Measurements from ENCODE around the gene GDPD1. TPM values are rescaled to one million over a fixed set of nuclear protein-coding genes. Genes with fewer than 3 reads are reported as not detected.

Gene GDPD1
- total and polyA plus RNA-seq, 9 of the 15 experiments (the other 6 are each of a cell fraction or from before 2014, with no cell fraction given): 5.7 to 15.2 (median 9.3) TPM

- intact Hi-C loops (cut with micrococcal nuclease): no loop called here
- 90% methylated on average over 7 of the region's 7 CpGs for WGBS (ENCODE audit: insufficient coverage, low coverage, missing lambda C conversion rate)
- no peak for FAIRE-seq
- ChIA-PET POLR2A (interaction anchor here (0.8 kb wide), 1 partner anchor 9 kb away, joined by 3 read pairs; no protein-coding TSS in a partner anchor), CTCF (ENCODE audit: low intra/inter-chr PET ratio) (no interaction called here)
- no peaks in the 10 kb centered on the region for H3K9me3 ChIP-seq (replicated peaks; ENCODE audit: control insufficient read depth, insufficient read depth, low read depth, low read length)
- H4K20me1 ChIP-seq (replicated peaks; ENCODE audit: control insufficient read depth, insufficient read depth, low read length): no peaks in the 10 kb centered on the region
- H3K27ac ChIP-seq (ENCODE audit: extremely low read depth, low read depth, low read length): no peak overlapping the region
- no peak overlapping the region for H2AFZ ChIP-seq (ENCODE audit: low read depth, low read length)
- peaks cover 3% of the 10 kb centered on the region; the same call in 1 of the 3 replicates for H3K36me3 ChIP-seq (ENCODE audit: control insufficient read depth, insufficient read depth, low read length)
- H3K79me2 ChIP-seq (ENCODE audit: control insufficient read depth, insufficient read depth, low read length): peaks cover 23% of the 10 kb centered on the region
- H3K9ac ChIP-seq (ENCODE audit: insufficient read depth in 1 of 2, low read depth in 2 of 2, low read length in 2 of 2): no peak overlapping the region
- H3K9me1 ChIP-seq (ENCODE audit: control insufficient read depth, insufficient read depth, low read length): no peaks in the 10 kb centered on the region
- H3K4me2 ChIP-seq (ENCODE audit: insufficient read depth, low read length): no peak overlapping the region
- ATAC-seq: no peak
- H3K4me1 ChIP-seq (replicated peaks in 1 of 2; ENCODE audit: control insufficient read depth in 2 of 2, insufficient read depth in 2 of 2, low read length in 2 of 2): peaks cover 3 to 11% of the 10 kb centered on the region in 2 experiments; a peak in 2 of 5 replicates
- H3K4me3 ChIP-seq: no peak overlapping the region
- no peak for DNase-seq (ENCODE audit: extremely low read depth in 1 of 4, low spot score in 3 of 4)
- no peaks in the 10 kb centered on the region for H3K27me3 ChIP-seq (ENCODE audit: control insufficient read depth in 2 of 2, insufficient read depth in 2 of 2, low read length in 2 of 2)
- no TSS peak for BruUV-seq (replicated peaks)
- in situ Hi-C loops (cut with MboI): loop anchor here (5.0 kb wide), 1 partner anchor 213 kb away; no protein-coding TSS in a partner anchor
- TF ChIP-seq HMG20A (CRISPR knock-in tag; conservative IDR thresholded peaks at IDR 0.05): no peak
- no peak for TF ChIP-seq RBM22 (IDR thresholded peaks at IDR 0.05; ENCODE audit: low read depth, low read length, poor library complexity, severe bottlenecking)
- TF ChIP-seq CEBPB (tag; IDR thresholded peaks at IDR 0.05): peak; percentile 38; the same call in 1 of the 2 replicates
- no peak for TF ChIP-seq ID3 (CRISPR knock-in tag; IDR thresholded peaks at IDR 0.05)
- TF ChIP-seq ID3 (tag; IDR thresholded peaks at IDR 0.05): no peak
- no peak for TF ChIP-seq EZH2 (IDR thresholded peaks at IDR 0.05; ENCODE audit: borderline replicate concordance, low read depth, low read length)
- no peak for TF ChIP-seq TAF15 (IDR thresholded peaks at IDR 0.05; ENCODE audit: low read depth, low read length)
- TF ChIP-seq CHD7 (IDR thresholded peaks at IDR 0.05; ENCODE audit: low read depth, low read length): no peak
- no peak for TF ChIP-seq ZNF512 (tag; IDR thresholded peaks at IDR 0.05)
Observed at GRCh38 chr17:59223813-59224212, 3.5 kb downstream of the GDPD1 start.

Data from K562 (cell line).